ENCODE measurements around the gene SKOR2. TPM values are rescaled to one million over a fixed set of nuclear protein-coding genes. Genes with fewer than 3 reads are reported as not detected.
A peak's percentile ranks its signal among the peaks of the same experiment; 100 is the strongest.

SKOR2 gene
- total RNA-seq (2021), result not detected in 2 replicates
- Bru-seq, nascent RNA, result not detected
- BruChase-seq, experiment 1, labeled RNA remaining after a 2-hour chase, result not detected
- not detected for BruChase-seq, experiment 2, labeled RNA remaining after a 6-hour chase
- long read RNA-seq, result 0 reads

DNA sequence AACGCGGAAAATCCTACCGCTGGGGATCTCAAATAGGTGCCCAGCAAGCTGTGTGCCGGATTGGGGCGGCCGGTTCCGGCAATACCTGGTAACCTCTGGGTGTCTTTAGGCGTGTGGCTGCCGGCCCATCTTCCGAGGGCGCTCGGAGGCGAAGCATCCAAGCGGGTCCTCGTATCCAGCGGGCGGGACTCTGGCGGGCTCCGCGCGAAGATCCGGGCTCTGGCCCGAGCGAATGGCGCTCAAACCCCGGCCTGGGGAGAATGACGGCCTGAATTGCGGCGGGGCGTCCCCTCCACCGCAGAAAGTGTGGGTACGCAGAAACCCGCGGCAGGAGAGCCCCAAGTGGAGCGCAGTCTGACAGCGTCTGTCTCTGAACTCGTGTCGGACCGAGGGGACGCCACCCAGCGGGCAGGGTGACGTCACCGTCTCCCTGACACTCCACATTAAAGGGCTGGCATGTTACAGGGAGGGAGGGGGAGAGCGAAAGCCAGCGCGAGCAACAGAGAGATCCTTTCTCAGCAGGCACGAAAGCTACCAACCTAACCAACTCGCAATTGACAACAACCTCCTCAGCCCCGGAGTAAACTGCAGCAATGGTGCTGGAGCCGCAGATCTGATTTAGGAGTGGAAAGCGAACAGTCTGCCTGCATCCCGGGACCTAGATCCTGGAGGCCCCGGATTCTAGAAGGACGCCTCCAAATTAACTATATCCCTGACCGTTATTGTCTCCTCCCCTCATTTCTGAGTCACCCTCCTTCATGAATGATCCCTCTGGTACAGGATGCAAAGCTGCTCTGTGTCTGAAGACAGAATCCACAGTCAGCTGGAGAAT lies at the start of gene SKOR2:
Gene SKOR2 (minus strand): TSS at position 372 of the 832 bp plus-strand sequence. CDS start 2,477 bp downstream, outside the sequence.
- ChIA-PET CTCF (no interaction called here), POLR2A (ENCODE audit: low non-redundant PET) (no interaction called here)
- H3K9me3 ChIP-seq (ENCODE audit: low read depth, low read length, poor library complexity, severe bottlenecking), result no peaks in the 10 kb centered on the region
- peaks cover 99% of the 10 kb centered on the region for H3K27me3 ChIP-seq (replicated peaks; ENCODE audit: insufficient read depth, low read depth, low read length, poor library complexity)
- no peak for DNase-seq (ENCODE audit: low spot score)
- H3K27ac ChIP-seq (ENCODE audit: low read depth, low read length, poor library complexity, severe bottlenecking), result no peak within 1 kb of the TSS
- intact Hi-C loops (cut with micrococcal nuclease; ENCODE audit: unreplicated experiment), result no loop called here
- H3K36me3 ChIP-seq (ENCODE audit: insufficient read depth, low read length, poor library complexity, severe bottlenecking), result no peaks in the 10 kb centered on the region
- peak; percentile 82 for TF ChIP-seq EZH2 (IDR thresholded peaks at IDR 0.05; ENCODE audit: borderline replicate concordance, low read depth, low read length, poor library complexity, severe bottlenecking)
- TF ChIP-seq, protein P1, sequence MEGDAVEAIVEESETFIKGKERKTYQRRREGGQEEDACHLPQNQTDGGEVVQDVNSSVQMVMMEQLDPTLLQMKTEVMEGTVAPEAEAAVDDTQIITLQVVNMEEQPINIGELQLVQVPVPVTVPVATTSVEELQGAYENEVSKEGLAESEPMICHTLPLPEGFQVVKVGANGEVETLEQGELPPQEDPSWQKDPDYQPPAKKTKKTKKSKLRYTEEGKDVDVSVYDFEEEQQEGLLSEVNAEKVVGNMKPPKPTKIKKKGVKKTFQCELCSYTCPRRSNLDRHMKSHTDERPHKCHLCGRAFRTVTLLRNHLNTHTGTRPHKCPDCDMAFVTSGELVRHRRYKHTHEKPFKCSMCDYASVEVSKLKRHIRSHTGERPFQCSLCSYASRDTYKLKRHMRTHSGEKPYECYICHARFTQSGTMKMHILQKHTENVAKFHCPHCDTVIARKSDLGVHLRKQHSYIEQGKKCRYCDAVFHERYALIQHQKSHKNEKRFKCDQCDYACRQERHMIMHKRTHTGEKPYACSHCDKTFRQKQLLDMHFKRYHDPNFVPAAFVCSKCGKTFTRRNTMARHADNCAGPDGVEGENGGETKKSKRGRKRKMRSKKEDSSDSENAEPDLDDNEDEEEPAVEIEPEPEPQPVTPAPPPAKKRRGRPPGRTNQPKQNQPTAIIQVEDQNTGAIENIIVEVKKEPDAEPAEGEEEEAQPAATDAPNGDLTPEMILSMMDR (conservative IDR thresholded peaks at IDR 0.05; ENCODE audit: low read depth, low read length), result no peak
- no peaks in the 10 kb centered on the region for H3K4me1 ChIP-seq (ENCODE audit: insufficient read depth, low read length, poor library complexity, severe bottlenecking)
- H3K4me3 ChIP-seq (ENCODE audit: low read depth, low read length, poor library complexity, severe bottlenecking), result no peak within 1 kb of the TSS
- no TSS peak for BruUV-seq (replicated peaks)

GRCh38 chr18:47296462-47296861 lies 45.0 kb upstream of the SKOR2 start:
- TF ChIP-seq EZH2 (IDR thresholded peaks at IDR 0.05; ENCODE audit: borderline replicate concordance, low read depth, low read length, poor library complexity, severe bottlenecking), result no peak
- TF ChIP-seq, protein P1 (conservative IDR thresholded peaks at IDR 0.05; ENCODE audit: low read depth, low read length), result no peak
- Histone ChIP-seq H3K27me3 (replicated peaks; ENCODE audit: insufficient read depth, low read depth, low read length, poor library complexity) (peaks cover 65% of the 10 kb centered on the region), H3K9me3 (ENCODE audit: low read depth, low read length, poor library complexity, severe bottlenecking) (no peaks in the 10 kb centered on the region), H3K36me3 (ENCODE audit: insufficient read depth, low read length, poor library complexity, severe bottlenecking) (no peaks in the 10 kb centered on the region), H3K27ac (ENCODE audit: low read depth, low read length, poor library complexity, severe bottlenecking) (no peak overlapping the region), H3K4me1 (ENCODE audit: insufficient read depth, low read length, poor library complexity, severe bottlenecking) (no peaks in the 10 kb centered on the region), H3K4me3 (ENCODE audit: low read depth, low read length, poor library complexity, severe bottlenecking) (no peak overlapping the region)
- no peak for DNase-seq (ENCODE audit: low spot score)
- intact Hi-C loops (cut with micrococcal nuclease; ENCODE audit: unreplicated experiment), result no loop called here
- ChIA-PET POLR2A (ENCODE audit: low non-redundant PET) (no interaction called here), CTCF (no interaction called here)
- no TSS peak for BruUV-seq (replicated peaks)

DNA sequence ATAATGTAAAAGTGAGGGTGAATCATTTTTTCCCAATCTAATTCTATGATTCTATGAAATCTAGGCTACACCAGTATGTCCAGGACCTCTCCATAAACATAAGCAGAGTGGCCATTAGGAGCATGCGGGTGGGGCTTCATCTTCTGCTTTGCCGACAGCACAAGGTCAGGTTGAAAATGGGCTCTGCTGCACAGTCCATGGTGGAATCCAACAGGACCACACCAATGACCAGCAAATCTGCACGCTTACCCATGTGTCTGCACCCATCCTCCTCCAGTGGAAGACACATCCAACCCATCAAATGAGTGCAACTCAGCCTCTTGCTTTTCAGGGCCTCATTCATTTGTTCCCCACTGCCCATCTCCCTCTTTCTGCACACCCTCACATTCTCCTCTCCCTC lies 43.3 kb upstream of the SKOR2 start:
- intact Hi-C loops (cut with micrococcal nuclease; ENCODE audit: unreplicated experiment), result no loop called here
- Histone ChIP-seq H3K4me1 (ENCODE audit: insufficient read depth, low read length, poor library complexity, severe bottlenecking) (no peaks in the 10 kb centered on the region), H3K27me3 (replicated peaks; ENCODE audit: insufficient read depth, low read depth, low read length, poor library complexity) (peaks cover 75% of the 10 kb centered on the region), H3K4me3 (ENCODE audit: low read depth, low read length, poor library complexity, severe bottlenecking) (no peak overlapping the region), H3K27ac (ENCODE audit: low read depth, low read length, poor library complexity, severe bottlenecking) (no peak overlapping the region), H3K36me3 (ENCODE audit: insufficient read depth, low read length, poor library complexity, severe bottlenecking) (no peaks in the 10 kb centered on the region), H3K9me3 (ENCODE audit: low read depth, low read length, poor library complexity, severe bottlenecking) (no peaks in the 10 kb centered on the region)
- no TSS peak for BruUV-seq (replicated peaks)
- ChIA-PET POLR2A (ENCODE audit: low non-redundant PET) (no interaction called here), CTCF (no interaction called here)
- TF ChIP-seq, protein P1 (conservative IDR thresholded peaks at IDR 0.05; ENCODE audit: low read depth, low read length), result no peak
- TF ChIP-seq EZH2 (IDR thresholded peaks at IDR 0.05; ENCODE audit: borderline replicate concordance, low read depth, low read length, poor library complexity, severe bottlenecking), result no peak
- DNase-seq (ENCODE audit: low spot score), result no peak
